ENCODE results near the gene NDN.

GRCh38 chr15:23647421-23648370 is 39.4 kb downstream of the NDN start, which contains the start of gene MAGEL2:
- TF ChIP-seq CTCF (IDR thresholded peaks at IDR 0.05; ENCODE audit: poor library complexity, severe bottlenecking) (no peak), EP300 (conservative IDR thresholded peaks at IDR 0.05; ENCODE audit: poor library complexity, severe bottlenecking) (no peak), EZH2 (IDR thresholded peaks at IDR 0.05; ENCODE audit: borderline replicate concordance, insufficient read depth, low read length, poor library complexity, severe bottlenecking) (no peak), MXI1 (conservative IDR thresholded peaks at IDR 0.05; ENCODE audit: poor library complexity, severe bottlenecking) (no peak), POLR2AphosphoS5 (IDR thresholded peaks at IDR 0.05) (peak; percentile 93), SMC3 (conservative IDR thresholded peaks at IDR 0.05; ENCODE audit: poor library complexity) (no peak), TAF1 (IDR thresholded peaks at IDR 0.05; ENCODE audit: low read depth) (peak; percentile 96), RAD21 (conservative IDR thresholded peaks at IDR 0.05) (peak; percentile 35), REST (IDR thresholded peaks at IDR 0.05; ENCODE audit: borderline replicate concordance) (peak; percentile 89)
